GM08714 (cell line): ENCODE data around the gene TDRD5.

ENCODE experiments used
- H3K4me3 ChIP-seq: fragments of 200-500 bp; sonication (Bioruptor generic); 2 replicates; pipeline ENCODE4 v1.5.1; 2014; ENCODE audit warnings: mild to moderate bottlenecking, low read length, inconsistent platforms
- ZNF274 ChIP-seq: IDR thresholded peaks from 2 replicates; pipeline ENCODE4 v1.6.1; 2012; ENCODE audit warnings: mild to moderate bottlenecking, low read depth, low read length

The TDRD5 gene

DNA sequence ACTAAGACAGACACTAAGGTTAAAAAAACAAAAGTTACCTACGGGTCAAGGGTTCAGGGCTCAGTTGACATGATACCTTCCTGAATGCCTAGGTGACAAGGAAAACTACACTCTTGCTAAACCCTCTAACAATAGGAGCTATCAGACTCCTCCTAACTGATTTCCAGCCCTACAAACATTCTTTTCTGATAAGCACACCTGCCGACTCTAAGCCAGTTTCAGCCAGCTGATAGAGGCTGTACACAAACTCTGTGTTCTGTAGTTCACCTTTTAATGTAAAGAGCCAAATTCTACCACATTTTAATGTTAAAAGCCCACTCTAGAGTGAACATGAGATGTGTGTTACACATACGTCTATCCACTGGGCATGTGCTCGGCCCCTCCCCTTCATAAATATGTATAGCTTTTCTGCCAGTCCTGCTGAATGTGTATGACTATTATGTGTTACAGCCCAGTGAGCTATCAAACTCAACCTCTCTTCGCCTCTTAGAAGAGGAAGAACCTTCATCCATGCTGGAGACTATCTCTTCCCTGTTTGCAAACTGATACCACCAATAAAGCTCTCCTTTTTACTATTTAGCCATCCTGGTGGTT is 111.4 kb downstream of the TDRD5 start:
- H3K4me3 ChIP-seq: no peak overlapping the region
- no peak for TF ChIP-seq ZNF274

DNA sequence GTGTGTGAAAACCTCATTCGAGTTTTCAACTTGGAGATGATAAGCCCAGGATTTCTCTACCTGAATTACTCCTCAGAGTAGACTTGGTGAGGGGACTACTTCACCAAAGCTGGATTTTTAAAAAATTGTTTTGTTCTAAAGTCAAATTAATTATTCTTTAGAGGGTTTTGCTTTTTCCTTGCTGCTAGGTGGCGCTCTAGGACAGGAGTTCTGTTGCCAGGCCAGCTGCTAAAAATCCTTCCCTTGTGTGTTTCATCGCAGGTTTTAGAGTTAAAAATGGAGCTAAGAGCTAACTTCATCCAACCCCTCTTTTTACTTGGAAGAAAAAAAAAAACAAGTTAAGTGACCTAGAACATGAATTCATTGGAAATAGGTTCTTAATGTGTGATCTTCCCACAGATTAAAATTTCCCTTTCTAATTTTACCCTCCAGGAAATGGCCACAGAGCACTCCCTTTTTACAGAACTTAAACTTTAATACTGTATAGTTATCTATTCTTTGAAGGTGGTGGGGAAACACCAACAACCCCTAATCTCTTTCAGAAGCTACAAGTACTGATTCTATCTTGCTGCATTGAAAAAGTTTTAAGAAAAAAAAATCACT is 114.8 kb downstream of the TDRD5 start:
- TF ChIP-seq ZNF274: no peak

DNA sequence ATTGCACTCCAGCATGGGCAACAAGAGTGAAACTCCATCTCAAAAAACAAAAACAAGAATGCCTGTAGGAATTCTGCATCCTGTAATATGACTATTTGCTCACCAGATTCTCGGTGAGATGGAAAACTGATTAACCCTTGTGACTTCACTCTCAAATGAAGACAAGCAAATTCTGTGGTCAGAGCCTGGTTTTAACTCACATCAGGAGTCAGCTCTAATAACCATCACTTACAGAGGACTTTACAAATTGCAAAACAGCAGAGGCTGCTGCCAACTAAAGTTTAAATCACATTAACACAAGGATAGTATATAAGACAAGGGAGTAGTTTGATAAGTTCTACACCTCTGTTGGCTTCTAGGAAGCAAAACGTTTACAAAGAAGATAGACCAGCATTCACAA is 115.8 kb downstream of the TDRD5 start:
- no peak overlapping the region for H3K4me3 ChIP-seq
- TF ChIP-seq ZNF274: no peak

More for the DNA sequence above, 114.8 kb downstream of the TDRD5 start:
- H3K4me3 ChIP-seq: no peak overlapping the region

DNA sequence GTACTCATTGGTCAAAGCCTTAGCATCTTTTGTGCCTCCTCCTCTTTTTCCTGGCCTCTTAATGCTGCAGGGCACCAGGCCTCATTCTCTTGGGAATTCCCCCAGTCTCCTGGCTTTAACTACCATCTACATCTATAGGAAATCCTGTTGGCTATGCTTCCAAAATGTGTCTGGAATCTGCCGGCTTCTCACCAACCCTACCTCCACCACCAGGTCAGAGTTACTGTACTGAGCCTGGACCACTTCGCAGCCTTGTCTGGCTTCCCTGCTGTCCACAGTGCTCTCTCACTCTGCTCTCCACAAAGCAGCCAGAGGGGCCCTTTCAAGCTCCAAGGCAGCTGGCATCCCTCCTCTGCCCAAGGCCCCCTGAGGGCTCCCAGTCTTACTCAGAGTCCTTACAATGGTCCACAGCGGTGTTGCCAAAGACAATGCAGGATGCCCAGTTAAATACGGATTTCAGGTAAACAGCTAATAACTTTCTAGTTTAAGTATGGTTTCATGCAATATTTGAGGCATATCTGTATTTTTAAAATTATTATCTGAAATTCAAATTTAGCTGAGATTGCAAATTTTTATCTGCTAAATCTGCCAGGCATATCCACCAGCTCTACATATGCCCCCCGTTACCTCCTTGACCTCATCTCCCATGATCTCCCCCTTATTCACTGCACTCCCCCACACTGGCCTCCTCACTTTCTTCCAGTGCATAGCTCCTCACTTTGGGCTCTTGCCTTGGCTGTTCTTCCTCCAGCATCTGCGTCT is 117.0 kb downstream of the TDRD5 start:
- TF ChIP-seq ZNF274: no peak
- H3K4me3 ChIP-seq: no peak overlapping the region

DNA sequence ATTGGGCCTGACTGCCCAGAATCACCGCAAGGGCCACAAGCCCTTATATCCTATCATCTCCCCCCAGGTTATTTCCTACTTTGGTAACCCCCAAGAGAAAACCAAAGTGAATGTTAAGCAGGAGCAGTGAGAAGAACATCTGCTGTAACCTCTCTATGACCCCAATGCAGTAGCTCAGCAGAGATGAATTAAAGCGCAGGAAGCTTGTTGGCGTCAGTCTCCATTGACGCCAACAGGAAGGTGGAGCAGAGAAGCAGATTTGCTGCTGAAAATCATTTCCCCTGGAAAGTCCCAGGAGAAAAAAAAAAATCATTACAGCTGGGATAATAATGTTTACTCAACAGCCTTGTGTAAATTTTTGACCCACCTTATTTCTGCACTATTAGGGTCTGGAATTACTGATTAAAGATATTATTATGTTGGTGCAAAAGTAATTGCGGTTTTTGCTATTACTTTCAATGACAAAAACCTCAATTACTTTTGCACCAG is 118.3 kb downstream of the TDRD5 start:
- H3K4me3 ChIP-seq: no peak overlapping the region
- TF ChIP-seq ZNF274: no peak

DNA sequence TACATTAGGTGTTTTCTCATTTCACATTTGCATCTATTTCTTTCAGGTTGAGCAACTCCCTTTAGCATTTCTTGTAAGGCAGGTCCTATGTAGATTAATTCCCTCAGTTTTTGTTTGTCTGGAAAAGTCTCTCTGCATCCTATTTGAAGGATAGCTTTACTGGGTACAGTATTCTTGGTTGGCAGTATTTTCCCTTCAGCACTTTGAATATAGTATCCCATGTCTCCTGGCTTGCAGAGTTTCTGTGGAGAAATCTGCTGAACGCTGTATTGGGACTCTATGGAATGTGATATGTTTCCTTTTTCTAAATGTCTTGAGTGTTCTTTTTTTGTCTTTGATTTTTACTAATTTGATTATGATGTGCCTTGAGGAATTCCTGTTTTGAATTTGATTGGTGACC is 122.5 kb downstream of the TDRD5 start:
- H3K4me3 ChIP-seq: no peak overlapping the region
- no peak for TF ChIP-seq ZNF274

DNA sequence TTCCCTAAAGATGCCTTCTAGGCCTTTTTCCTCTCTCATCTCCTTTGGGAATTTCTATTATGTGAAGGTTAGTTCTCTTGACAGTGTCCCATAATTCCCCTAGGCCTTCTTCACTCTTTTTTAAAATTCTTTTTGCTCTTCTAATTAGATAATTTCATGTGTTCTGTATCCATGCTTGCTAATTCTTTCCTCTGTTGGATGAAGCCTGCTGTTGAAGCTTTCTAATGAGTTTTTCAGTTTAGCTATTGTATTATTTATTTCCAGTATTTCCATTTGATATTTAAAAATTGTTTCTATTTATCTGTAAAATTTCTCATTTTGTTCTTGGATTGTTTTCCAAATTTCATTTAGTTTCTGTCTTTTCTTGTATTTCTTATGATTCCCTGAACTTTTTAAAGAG is 123.0 kb downstream of the TDRD5 start:
- no peak overlapping the region for H3K4me3 ChIP-seq
- TF ChIP-seq ZNF274: no peak

DNA sequence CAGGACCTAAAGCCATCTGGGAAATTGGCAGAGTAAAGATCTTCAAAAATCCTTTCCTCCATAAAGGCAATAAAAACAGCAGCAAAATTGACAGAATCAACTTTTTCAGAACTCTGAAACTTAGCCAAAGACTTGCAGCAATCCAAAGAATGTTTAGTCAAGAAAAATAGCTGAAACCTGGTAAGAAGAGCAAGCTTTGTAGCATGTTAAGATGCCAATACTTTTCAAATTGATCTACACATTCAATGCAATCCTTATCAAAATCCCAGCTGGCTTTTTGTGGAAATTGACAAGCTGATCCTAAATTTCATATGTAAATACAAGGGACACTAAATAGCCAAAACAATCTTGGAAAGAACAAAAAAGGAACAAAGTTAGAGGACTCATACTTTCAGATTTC is 127.6 kb downstream of the TDRD5 start:
- no peak for TF ChIP-seq ZNF274
- H3K4me3 ChIP-seq: no peak overlapping the region

DNA sequence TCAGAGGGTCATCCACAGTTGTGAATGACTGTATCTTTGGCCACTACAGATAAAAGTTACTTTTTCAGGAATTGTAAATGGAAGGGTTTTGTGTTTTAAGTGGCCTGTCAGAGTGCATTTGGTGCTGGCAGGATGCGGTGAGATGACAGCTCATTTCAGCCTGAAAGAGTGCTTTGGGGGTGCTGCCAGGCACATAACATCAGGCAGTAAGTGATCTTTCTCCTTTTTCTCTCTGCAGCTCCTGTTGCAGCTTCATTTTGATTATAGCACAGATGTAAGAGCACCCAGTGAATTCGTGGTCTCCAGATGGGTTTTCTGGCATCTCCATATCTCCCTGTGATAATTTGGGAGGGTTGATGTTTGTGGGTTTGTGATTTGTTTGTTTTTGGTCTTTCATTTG is 136.6 kb downstream of the TDRD5 start:
- no peak overlapping the region for H3K4me3 ChIP-seq

DNA sequence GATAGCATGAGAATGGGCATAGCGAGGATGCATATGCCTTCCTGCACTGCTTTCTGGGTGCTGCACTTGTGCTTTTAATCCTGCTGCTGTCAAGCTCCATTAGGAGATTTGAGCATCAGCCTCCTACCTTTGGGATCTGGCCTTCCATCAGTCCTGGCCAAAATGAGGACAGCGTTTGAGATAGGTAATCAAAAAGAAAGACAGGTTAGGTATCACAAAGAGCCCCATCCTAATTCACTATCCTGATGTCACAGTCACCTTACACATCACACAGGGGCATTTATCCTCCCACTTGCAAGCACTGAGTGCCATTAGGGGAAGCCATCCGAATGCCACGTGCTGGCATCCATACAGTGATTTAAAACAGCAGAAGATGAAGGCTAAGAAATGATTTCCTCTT is 138.2 kb downstream of the TDRD5 start:
- TF ChIP-seq ZNF274: no peak

More for the DNA sequence above, 136.6 kb downstream of the TDRD5 start:
- no peak for TF ChIP-seq ZNF274

DNA sequence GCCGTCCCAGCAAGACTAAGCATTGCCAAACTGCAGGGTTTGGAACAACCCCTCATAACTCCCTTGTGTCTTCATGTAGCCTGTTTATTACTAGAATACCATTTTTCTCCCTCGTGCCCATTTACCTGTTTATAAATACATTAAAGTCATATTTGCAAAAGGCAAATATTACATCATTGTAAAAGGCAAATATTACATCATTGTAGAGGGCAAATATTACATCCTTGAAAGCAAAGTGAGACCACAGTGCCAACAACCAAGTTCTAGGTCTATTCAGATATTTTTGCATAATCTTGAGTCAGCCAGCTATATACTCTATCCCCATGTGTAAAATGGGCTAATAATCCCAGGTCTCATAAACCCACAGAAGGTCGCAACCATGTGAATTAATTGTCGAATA is 140.0 kb downstream of the TDRD5 start:
- TF ChIP-seq ZNF274: no peak
- H3K4me3 ChIP-seq: no peak overlapping the region

More for the DNA sequence above, 138.2 kb downstream of the TDRD5 start:
- H3K4me3 ChIP-seq: no peak overlapping the region
